GM12875 (cell line): Measurements from ENCODE around the gene FAM117A.

ENCODE experiments used
- H3K4me3 ChIP-seq: one replicate; pipeline ENCODE4 v1.5.1; 2011; ENCODE audit warnings: low read depth, low read length, control low read depth
- TF ChIP-seq, protein P1 (sequence below): IDR thresholded peaks from 2 replicates; pipeline ENCODE4 v1.5.1; 2011; ENCODE audit warnings: low read depth, mild to moderate bottlenecking, control low read depth, inconsistent platforms, low read length, moderate library complexity, borderline replicate concordance; ENCODE audit not compliant: insufficient read depth

The FAM117A gene

DNA sequence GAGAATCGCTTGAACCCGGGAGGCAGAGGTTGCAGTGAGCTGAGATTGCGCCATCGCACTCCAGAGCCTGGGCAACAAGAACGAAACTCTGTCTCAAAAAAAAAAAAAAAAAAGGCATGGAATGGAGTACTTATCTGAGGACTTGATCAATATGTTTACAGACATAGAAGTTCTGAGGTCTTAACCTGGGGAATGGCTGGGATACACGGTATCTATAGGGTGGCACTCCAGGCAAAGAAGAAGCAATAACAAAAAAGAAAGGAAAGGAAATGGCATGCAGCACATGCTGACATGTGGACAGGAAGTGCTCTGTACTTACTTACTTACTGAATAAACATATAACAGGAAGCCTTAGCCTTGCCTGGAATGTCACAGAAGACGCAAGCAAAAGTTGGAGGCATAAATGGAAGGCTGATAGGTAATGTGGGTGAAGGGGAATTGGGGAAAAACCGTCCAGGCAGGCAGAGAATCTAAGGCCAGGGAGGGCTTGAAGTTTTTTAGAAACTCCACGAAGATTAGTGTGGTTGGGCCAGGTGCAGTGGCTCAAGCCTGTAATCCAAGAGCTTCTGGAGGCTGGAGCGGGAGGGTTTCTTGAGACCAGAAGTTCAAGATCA lies 75.9 kb downstream of the FAM117A start:
- no peak overlapping the region for H3K4me3 ChIP-seq
- TF ChIP-seq, protein P1, sequence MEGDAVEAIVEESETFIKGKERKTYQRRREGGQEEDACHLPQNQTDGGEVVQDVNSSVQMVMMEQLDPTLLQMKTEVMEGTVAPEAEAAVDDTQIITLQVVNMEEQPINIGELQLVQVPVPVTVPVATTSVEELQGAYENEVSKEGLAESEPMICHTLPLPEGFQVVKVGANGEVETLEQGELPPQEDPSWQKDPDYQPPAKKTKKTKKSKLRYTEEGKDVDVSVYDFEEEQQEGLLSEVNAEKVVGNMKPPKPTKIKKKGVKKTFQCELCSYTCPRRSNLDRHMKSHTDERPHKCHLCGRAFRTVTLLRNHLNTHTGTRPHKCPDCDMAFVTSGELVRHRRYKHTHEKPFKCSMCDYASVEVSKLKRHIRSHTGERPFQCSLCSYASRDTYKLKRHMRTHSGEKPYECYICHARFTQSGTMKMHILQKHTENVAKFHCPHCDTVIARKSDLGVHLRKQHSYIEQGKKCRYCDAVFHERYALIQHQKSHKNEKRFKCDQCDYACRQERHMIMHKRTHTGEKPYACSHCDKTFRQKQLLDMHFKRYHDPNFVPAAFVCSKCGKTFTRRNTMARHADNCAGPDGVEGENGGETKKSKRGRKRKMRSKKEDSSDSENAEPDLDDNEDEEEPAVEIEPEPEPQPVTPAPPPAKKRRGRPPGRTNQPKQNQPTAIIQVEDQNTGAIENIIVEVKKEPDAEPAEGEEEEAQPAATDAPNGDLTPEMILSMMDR = no peak

DNA sequence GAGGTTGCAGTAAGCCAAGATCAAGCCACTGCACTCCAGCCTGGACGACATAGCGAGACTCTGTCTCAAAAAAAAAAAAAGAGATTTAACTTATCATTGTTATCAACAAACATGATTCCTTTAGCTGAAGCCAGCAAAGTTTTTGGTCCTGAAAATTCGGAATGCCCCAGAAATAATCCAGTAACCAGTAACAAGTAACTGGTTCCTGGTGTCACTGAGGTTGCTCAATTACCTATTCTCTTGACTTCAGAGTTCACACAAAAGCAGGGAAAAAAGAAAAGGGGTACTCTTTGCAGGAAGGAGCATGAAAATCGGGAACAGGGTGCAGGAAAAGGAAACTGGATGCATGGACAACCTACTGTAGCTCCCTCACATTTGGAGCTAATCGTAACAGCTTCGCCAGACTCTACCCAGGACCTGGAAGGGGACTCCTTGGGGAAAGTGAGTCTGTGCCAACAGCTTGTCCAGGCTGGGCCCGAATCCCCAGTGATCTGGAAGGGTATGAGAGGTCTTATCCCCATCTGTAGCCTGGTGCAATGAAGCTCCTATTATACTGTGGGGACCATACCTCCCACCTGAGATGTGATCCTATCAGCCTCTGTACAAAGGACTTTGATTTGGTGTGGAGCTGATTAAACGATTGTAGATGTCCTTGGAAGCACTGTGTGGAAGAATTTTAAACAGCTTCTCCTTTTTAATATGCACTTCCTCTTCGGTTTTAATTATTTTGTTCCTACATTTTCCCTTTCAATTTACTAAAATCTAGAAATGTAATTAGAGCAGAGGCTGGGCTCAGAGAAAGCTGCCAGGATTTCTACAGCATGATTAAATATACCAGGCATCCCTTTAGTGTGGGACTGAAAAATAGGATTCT lies 82.6 kb downstream of the FAM117A start:
- TF ChIP-seq, protein P1 = no peak
- H3K4me3 ChIP-seq = no peak overlapping the region

DNA sequence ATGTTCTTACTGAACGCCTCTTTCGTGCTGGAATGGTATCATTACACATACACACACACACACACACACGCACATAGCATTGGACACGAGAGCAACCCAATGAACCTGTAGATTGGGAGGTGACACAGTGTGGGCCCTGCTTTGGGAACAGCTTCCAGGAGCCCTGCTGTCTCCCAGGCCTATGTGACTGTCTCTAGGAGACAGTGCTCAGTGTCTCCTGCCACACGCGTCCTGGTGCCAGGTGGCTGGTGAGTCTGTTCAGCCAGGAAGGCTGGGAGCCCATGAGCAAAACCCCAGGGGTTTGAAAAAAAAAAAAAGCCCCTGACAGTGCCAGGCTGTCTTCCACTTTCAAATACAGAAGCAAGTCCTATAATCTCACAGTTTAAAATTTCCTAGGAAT lies 83.6 kb downstream of the FAM117A start:
- H3K4me3 ChIP-seq = no peak overlapping the region
- TF ChIP-seq, protein P1 = no peak

- TF ChIP-seq, protein P1 = no peak
- H3K4me3 ChIP-seq = peak within 1 kb of the TSS; percentile 77
Observed at GRCh38 chr17:49677933-49678847, 85.7 kb downstream of the FAM117A start, which contains the start of gene SPOP. Gene SPOP (minus strand): TSS chr17:49678097. CDS start chr17:49622810, 55,287 bp downstream.

- peak overlapping the region; percentile 77 for H3K4me3 ChIP-seq
Observed at GRCh38 chr17:49677134-49677932, 86.6 kb downstream of the FAM117A start.

More at GRCh38 chr17:49677134-49677932, 86.6 kb downstream of the FAM117A start:
- TF ChIP-seq, protein P1 = no peak
